HG03060 (cell line): Measurements from ENCODE around the gene OR10H1.
"Not testable (repeated sequence)": the region's sequence is repeated elsewhere in the genome, so short reads cannot be mapped to it uniquely, and the experiment has no call there.

Experiments used
- ATAC-seq: cut with Tn5 transposase; IDR thresholded peaks from one replicate; pipeline ENCODE4 v1.9.1; 2021; ENCODE audit warnings: low read depth, moderate number of reproducible peaks; ENCODE audit not compliant: unreplicated experiment

Gene OR10H1

GRCh38 chr19:15776991-15777970, 38.2 kb downstream of the OR10H1 start:
- ATAC-seq = no peak

- no peak for ATAC-seq
Observed at GRCh38 chr19:15776264-15776663, 39.2 kb downstream of the OR10H1 start.

DNA sequence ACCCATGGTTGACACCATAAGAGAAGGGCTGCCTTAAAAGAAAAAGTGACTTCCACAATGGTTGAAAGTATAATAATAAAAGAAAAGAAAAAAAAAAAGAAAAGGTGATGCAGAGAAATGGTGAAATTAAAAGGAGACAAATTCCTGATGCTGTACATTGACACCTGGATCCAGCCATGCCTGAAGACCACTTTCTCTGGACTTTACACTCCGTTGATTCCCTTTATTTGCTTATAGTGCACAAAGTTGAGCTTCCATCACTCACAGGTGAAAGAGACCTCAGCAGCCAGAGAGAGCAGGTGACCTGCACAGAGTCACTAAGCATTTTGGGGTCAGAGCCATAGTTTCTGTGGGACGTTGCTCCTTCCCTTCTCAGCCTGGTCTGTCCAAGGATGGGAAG, 40.2 kb downstream of the OR10H1 start:
- ATAC-seq = no peak

DNA sequence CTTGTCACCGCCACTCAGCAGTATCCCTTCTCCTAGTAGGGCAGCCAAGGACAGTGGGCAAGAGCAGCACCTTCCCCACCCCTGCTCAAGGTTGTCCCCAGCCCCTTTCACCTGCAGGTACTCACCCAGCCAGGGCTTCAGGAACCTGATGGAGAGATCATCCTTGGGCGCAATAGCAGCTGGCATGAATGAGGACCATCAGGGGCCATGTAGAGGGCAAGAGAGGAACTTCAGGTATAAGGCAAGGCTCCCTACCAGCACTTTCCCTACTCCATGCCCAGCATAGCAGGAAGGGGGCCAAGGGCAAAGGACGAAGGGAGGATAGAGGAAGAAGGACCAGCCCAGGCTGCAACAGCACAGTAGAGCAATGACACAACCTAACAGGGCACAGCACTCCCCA, 41.3 kb downstream of the OR10H1 start:
- ATAC-seq = not testable (repeated sequence)

DNA sequence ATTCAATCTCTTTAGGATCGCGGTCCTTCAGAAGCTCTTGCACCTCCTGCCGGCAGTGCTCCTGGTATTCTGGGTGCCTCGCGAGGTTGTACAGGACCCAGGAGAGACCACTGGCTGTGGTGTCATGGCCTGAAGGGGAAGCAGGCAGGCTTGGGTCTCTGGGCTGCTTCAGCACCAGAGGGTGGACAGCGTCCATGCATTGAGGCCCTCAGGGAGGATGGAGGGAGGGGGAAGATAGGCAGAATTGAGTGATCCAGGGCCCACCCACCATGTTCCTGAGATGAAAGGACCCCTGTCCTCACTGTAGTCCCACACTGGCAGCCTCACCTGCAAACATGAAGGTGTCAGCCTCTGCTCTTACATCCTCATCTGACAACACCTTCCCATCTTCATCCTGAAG, 45.9 kb downstream of the OR10H1 start:
- no peak for ATAC-seq

- no peak for ATAC-seq
Observed at GRCh38 chr19:15759962-15760565, 55.4 kb downstream of the OR10H1 start.

DNA sequence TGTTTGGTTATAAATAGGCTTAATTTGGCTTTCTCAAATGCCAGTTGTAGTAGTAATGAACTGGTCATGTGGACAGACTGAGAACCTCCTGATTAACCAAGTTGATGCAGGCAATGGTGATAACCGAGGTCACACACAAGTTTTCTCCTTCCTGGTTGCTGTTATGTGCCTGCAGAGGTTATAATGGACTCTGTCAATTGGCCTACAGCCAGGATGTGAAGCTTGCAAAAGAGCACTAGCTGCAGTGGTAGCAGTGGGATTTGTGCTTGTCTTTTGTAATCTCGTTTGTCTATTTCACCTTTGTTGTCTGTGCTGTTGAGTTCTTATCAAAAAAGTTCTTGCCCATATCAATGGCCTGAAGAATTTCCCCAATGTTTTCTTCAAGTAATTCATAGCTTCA, 57.1 kb downstream of the OR10H1 start:
- ATAC-seq = no peak
